Vagina (tissue), 2 donors: Measurements from ENCODE around the gene VWA2. TPM values are rescaled to one million over a fixed set of nuclear protein-coding genes. Genes with fewer than 3 reads are reported as not detected.

Experiments
- DNase-seq, 2 donors: peaks; one replicate each; pipeline ENCODE4 v3.0.0-alpha.2; 2017; ENCODE audit errors: extremely low spot score in 2 of 2
- H3K27ac ChIP-seq: fragments of 200-600 bp; sonication (generic); one replicate; pipeline ENCODE4 v1.5.1; 2019
- H3K27me3 ChIP-seq: fragments of 200-600 bp; sonication (generic); one replicate; pipeline ENCODE4 v1.5.1; 2019
- H3K36me3 ChIP-seq, 2 donors: fragments of 200-600 bp; sonication (generic); one replicate each; pipeline ENCODE4 v1.5.1; 2017 to 2019
- H3K4me1 ChIP-seq: fragments of 200-600 bp; sonication (generic); one replicate; pipeline ENCODE4 v1.5.1; 2019
- H3K4me3 ChIP-seq, 2 donors: fragments of 200-600 bp; sonication (generic); 1 replicate in 1 of 2; 2 replicates in 1 of 2; pipeline ENCODE4 v1.5.1; 2016 to 2019
- H3K9me3 ChIP-seq: fragments of 200-600 bp; sonication (generic); one replicate; pipeline ENCODE4 v1.5.1; 2019
- CTCF ChIP-seq, 3 experiments: fragments of 450-650 bp in 2 of 3; fragments of 200-600 bp in 1 of 3; sonication (generic) in 1 of 3; IDR thresholded peaks; one replicate each; pipeline ENCODE4 v1.5.1; 2017 to 2019; ENCODE audit warnings: antibody characterized with exemption in 3 of 3, mild to moderate bottlenecking in 2 of 3, moderate library complexity in 2 of 3
- POLR2A ChIP-seq, 2 donors: fragments of 450-650 bp; IDR thresholded peaks; one replicate each; pipeline ENCODE4 v1.6.1; 2017; ENCODE audit warnings: antibody characterized with exemption in 2 of 2, mild to moderate bottlenecking in 2 of 2, moderate library complexity in 2 of 2
- POLR2AphosphoS5 ChIP-seq, 2 donors: sonication (generic); formaldehyde crosslinking; IDR thresholded peaks; one replicate each; pipeline ENCODE4 v1.9.0; 2017; ENCODE audit warnings: antibody characterized with exemption in 2 of 2, mild to moderate bottlenecking in 2 of 2, low read depth in 1 of 2; ENCODE audit not compliant: insufficient read depth in 1 of 2
- intact Hi-C: fragments of 100-400 bp; cut with DNase I; formaldehyde crosslinking; loops from one replicate; pipeline ENCODE4 v1.15.1; 2023
- total RNA-seq: library from RNA; depleted of rRNA; stranded (reverse); fragments of >200 nt; gene quantifications from one replicate; pipeline ENCODE4 v1.2.3, GENCODE V29; 2016

Gene VWA2
- total RNA-seq, 1 donor from 2014 or later, result 2.9 TPM

GRCh38 chr10:114301951-114302710 is 63.1 kb downstream of the VWA2 start:
- no peak for DNase-seq
- Histone ChIP-seq H3K36me3 (peaks cover 0 to 36% of the 10 kb centered on the region in 2 donors), H3K4me1 (peaks cover 19% of the 10 kb centered on the region), H3K9me3 (no peaks in the 10 kb centered on the region), H3K4me3 (no peak overlapping the region), H3K27me3 (no peaks in the 10 kb centered on the region), H3K27ac (peak overlapping the region; percentile 8)
- TF ChIP-seq CTCF (IDR thresholded peaks at IDR 0.05) (no peak), POLR2AphosphoS5 (IDR thresholded peaks at IDR 0.05; ENCODE audit: insufficient read depth in 1 of 2, low read depth in 1 of 2) (no peak), POLR2A (IDR thresholded peaks at IDR 0.05) (no peak)
- intact Hi-C loops, result loop anchor here (5.0 to 10.0 kb wide), 3 partner anchors 103 to 493 kb away; partner anchors contain the start of gene AFAP1L2

GRCh38 chr10:114303556-114303955 is 64.5 kb downstream of the VWA2 start:
- Histone ChIP-seq H3K36me3 (peaks cover 0 to 25% of the 10 kb centered on the region in 2 donors), H3K9me3 (no peaks in the 10 kb centered on the region), H3K4me1 (peaks cover 19% of the 10 kb centered on the region), H3K27me3 (no peaks in the 10 kb centered on the region), H3K27ac (peak overlapping the region; percentile 62), H3K4me3 (no peak overlapping the region)
- intact Hi-C loops, result loop anchor here (5.0 to 10.0 kb wide), 3 partner anchors 101 to 491 kb away; partner anchors contain the start of gene AFAP1L2
- no peak for DNase-seq
- no peak for TF ChIP-seq POLR2A (IDR thresholded peaks at IDR 0.05)
- no peak for TF ChIP-seq CTCF (IDR thresholded peaks at IDR 0.05)
- TF ChIP-seq POLR2AphosphoS5 (IDR thresholded peaks at IDR 0.05; ENCODE audit: insufficient read depth in 1 of 2, low read depth in 1 of 2), result no peak

GRCh38 chr10:114304017-114304570 is 65.0 kb downstream of the VWA2 start:
- intact Hi-C loops, result loop anchor here (5.0 to 10.0 kb wide), 3 partner anchors 101 to 491 kb away; partner anchors contain the start of gene AFAP1L2
- H3K27ac ChIP-seq, result peak overlapping the region; percentile 62
- DNase-seq, result no peak
- H3K4me3 ChIP-seq, result peak overlapping the region; percentile 23 to 41
- H3K9me3 ChIP-seq, result no peaks in the 10 kb centered on the region
- H3K27me3 ChIP-seq, result no peaks in the 10 kb centered on the region
- peaks cover 0 to 22% of the 10 kb centered on the region in 2 donors for H3K36me3 ChIP-seq
- peaks cover 19% of the 10 kb centered on the region for H3K4me1 ChIP-seq
- TF ChIP-seq CTCF (IDR thresholded peaks at IDR 0.05) (peak; percentile 52 to 87 (median 53)), POLR2AphosphoS5 (IDR thresholded peaks at IDR 0.05; ENCODE audit: insufficient read depth in 1 of 2, low read depth in 1 of 2) (peak in 1 of 2 donors; percentile 29), POLR2A (IDR thresholded peaks at IDR 0.05) (no peak)

- no peak for DNase-seq
- Histone ChIP-seq H3K27ac (peak overlapping the region; percentile 62), H3K9me3 (no peaks in the 10 kb centered on the region), H3K4me1 (peaks cover 19% of the 10 kb centered on the region), H3K36me3 (peaks cover 0 to 15% of the 10 kb centered on the region in 2 donors), H3K27me3 (no peaks in the 10 kb centered on the region), H3K4me3 (peak overlapping the region; percentile 23 to 41)
- intact Hi-C loops, result loop anchor here (5.0 to 10.0 kb wide), 3 partner anchors 100 to 490 kb away; partner anchors contain the start of gene AFAP1L2
- TF ChIP-seq CTCF (IDR thresholded peaks at IDR 0.05) (peak in 1 of 3 experiments; percentile 16), POLR2AphosphoS5 (IDR thresholded peaks at IDR 0.05; ENCODE audit: insufficient read depth in 1 of 2, low read depth in 1 of 2) (no peak), POLR2A (IDR thresholded peaks at IDR 0.05) (no peak)
Measured at GRCh38 chr10:114304571-114305421, 65.7 kb downstream of the VWA2 start.
